H9 (cell line): ENCODE data around the gene RNF167. TPM values are rescaled to one million over a fixed set of nuclear protein-coding genes. Genes with fewer than 3 reads are reported as not detected.

ENCODE experiments used
- DNase-seq: peaks from one replicate; pipeline ENCODE4 v3.0.0-alpha.2; 2017
- H2AFZ ChIP-seq: one replicate; pipeline ENCODE4 v1.6.1; 2013; ENCODE audit warnings: mild to moderate bottlenecking, low read length, control low read depth, moderate library complexity
- H2AK5ac ChIP-seq: 2 replicates; pipeline ENCODE4 v1.6.1; 2013; ENCODE audit warnings: low read length, control low read depth, mixed read lengths; ENCODE audit not compliant: insufficient read length
- H2BK120ac ChIP-seq: one replicate; pipeline ENCODE4 v1.6.1; 2013; ENCODE audit warnings: low read depth, mild to moderate bottlenecking, low read length, control low read depth, inconsistent platforms; ENCODE audit not compliant: poor library complexity, severe bottlenecking
- H2BK12ac ChIP-seq: 2 replicates; pipeline ENCODE4 v1.6.1; 2013; ENCODE audit warnings: low read length, control low read depth, mixed read lengths, low read depth; ENCODE audit not compliant: insufficient read length
- H2BK15ac ChIP-seq: 2 replicates; pipeline ENCODE4 v1.6.1; 2013; ENCODE audit warnings: low read depth, low read length, control low read depth
- H2BK20ac ChIP-seq: one replicate; pipeline ENCODE4 v1.6.1; 2013; ENCODE audit warnings: low read depth, mild to moderate bottlenecking, low read length, control low read depth, inconsistent platforms; ENCODE audit not compliant: poor library complexity, severe bottlenecking
- H2BK5ac ChIP-seq: 2 replicates; pipeline ENCODE4 v1.6.1; 2013; ENCODE audit warnings: low read length, control low read depth, mixed read lengths; ENCODE audit not compliant: insufficient read length
- H3K14ac ChIP-seq: 2 replicates; pipeline ENCODE4 v1.6.1; 2013; ENCODE audit warnings: low read length, control low read depth; ENCODE audit not compliant: insufficient read depth
- H3K18ac ChIP-seq: 2 replicates; pipeline ENCODE4 v1.6.1; 2013; ENCODE audit warnings: low read depth, mild to moderate bottlenecking, mixed read lengths, low read length, control low read depth; ENCODE audit not compliant: insufficient read length
- H3K23ac ChIP-seq: 2 replicates; pipeline ENCODE4 v1.6.1; 2013; ENCODE audit warnings: low read length, control low read depth, mixed read lengths, low read depth; ENCODE audit not compliant: insufficient read length
- H3K23me2 ChIP-seq: 2 replicates; pipeline ENCODE4 v1.6.1; 2013; ENCODE audit warnings: low read depth, mild to moderate bottlenecking, mixed read lengths, low read length, control low read depth; ENCODE audit not compliant: insufficient read length, poor library complexity, severe bottlenecking
- H3K27ac ChIP-seq: 2 replicates; pipeline ENCODE4 v1.5.1; 2013; ENCODE audit warnings: low read length, control low read depth, mixed read lengths, low read depth; ENCODE audit not compliant: insufficient read length
- H3K27me3 ChIP-seq: 2 replicates; pipeline ENCODE4 v1.6.1; 2013; ENCODE audit warnings: low read length, control low read depth, inconsistent platforms; ENCODE audit not compliant: insufficient read depth
- H3K4ac ChIP-seq: 2 replicates; pipeline ENCODE4 v1.6.1; 2013; ENCODE audit warnings: low read depth, mild to moderate bottlenecking, control low read depth, inconsistent platforms, low read length, moderate library complexity
- H3K4me1 ChIP-seq: 2 replicates; pipeline ENCODE4 v1.6.1; 2013; ENCODE audit warnings: low read length, control low read depth, inconsistent platforms; ENCODE audit not compliant: insufficient read depth
- H3K4me2 ChIP-seq: 2 replicates; pipeline ENCODE4 v1.6.1; 2013; ENCODE audit warnings: low read length, control low read depth, mixed read lengths; ENCODE audit not compliant: insufficient read length, insufficient read depth
- H3K56ac ChIP-seq: 2 replicates; pipeline ENCODE4 v1.6.1; 2013; ENCODE audit warnings: low read depth, mild to moderate bottlenecking, mixed read lengths, low read length, control low read depth; ENCODE audit not compliant: insufficient read length
- H3K79me1 ChIP-seq: 2 replicates; pipeline ENCODE4 v1.6.1; 2013; ENCODE audit warnings: low read depth, mild to moderate bottlenecking, moderate library complexity, low read length, control low read depth, inconsistent platforms; ENCODE audit not compliant: insufficient read depth, poor library complexity, severe bottlenecking
- H3K79me2 ChIP-seq: 2 replicates; pipeline ENCODE4 v1.6.1; 2013; ENCODE audit warnings: low read length, control low read depth, inconsistent platforms; ENCODE audit not compliant: insufficient read depth
- H3K9ac ChIP-seq: 2 replicates; pipeline ENCODE4 v1.6.1; 2013; ENCODE audit warnings: low read length, control low read depth, mixed read lengths; ENCODE audit not compliant: insufficient read length; ENCODE audit errors: extremely low read depth
- H3K9me3 ChIP-seq: one replicate; pipeline ENCODE4 v1.6.1; 2013; ENCODE audit warnings: low read depth, low read length, inconsistent platforms; ENCODE audit not compliant: control insufficient read depth
- H3T11ph ChIP-seq: one replicate; pipeline ENCODE4 v1.6.1; 2013; ENCODE audit warnings: mild to moderate bottlenecking, low read length, control low read depth, inconsistent platforms
- H4K20me1 ChIP-seq: one replicate; pipeline ENCODE4 v1.6.1; 2013; ENCODE audit not compliant: control insufficient read depth, insufficient read length, insufficient read depth
- H4K5ac ChIP-seq: 2 replicates; pipeline ENCODE4 v1.6.1; 2013; ENCODE audit warnings: low read depth, mild to moderate bottlenecking, mixed read lengths, low read length, control low read depth; ENCODE audit not compliant: insufficient read length
- H4K8ac ChIP-seq: replicated peaks from 2 replicates; pipeline ENCODE4 v1.6.1; 2013; ENCODE audit warnings: low read length, control low read depth, mixed read lengths, low read depth; ENCODE audit not compliant: insufficient read length
- H4K91ac ChIP-seq: 2 replicates; pipeline ENCODE4 v1.6.1; 2013; ENCODE audit warnings: low read depth, mild to moderate bottlenecking, moderate library complexity, mixed read lengths, low read length, control low read depth; ENCODE audit not compliant: insufficient read length
- H3K27ac Mint-ChIP-seq, 3 experiments: 2 replicates in 2 of 3; 3 replicates in 1 of 3; pipeline ENCODE4 v1.8.0; 2020 to 2021; ENCODE audit warnings: mixed read lengths in 3 of 3, mild to moderate bottlenecking in 1 of 3, moderate library complexity in 1 of 3
- H3K27me3 Mint-ChIP-seq: 2 replicates; pipeline ENCODE4 v1.8.0; 2021; ENCODE audit warnings: low read depth, mild to moderate bottlenecking, moderate library complexity, mixed read lengths
- H3K36me3 Mint-ChIP-seq, 3 experiments: 2 replicates in 2 of 3; 3 replicates in 1 of 3; pipeline ENCODE4 v1.8.0; 2020 to 2021; ENCODE audit warnings: low read depth in 3 of 3, mixed read lengths in 3 of 3; ENCODE audit not compliant: insufficient read depth in 1 of 3
- H3K4me1 Mint-ChIP-seq, 2 experiments: 2 replicates each; pipeline ENCODE4 v1.8.0; 2020; ENCODE audit warnings: mixed read lengths in 2 of 2
- H3K4me3 Mint-ChIP-seq, 2 experiments: 2 replicates in 1 of 2; 3 replicates in 1 of 2; pipeline ENCODE4 v1.8.0; 2020 to 2021; ENCODE audit warnings: mild to moderate bottlenecking in 2 of 2, mixed read lengths in 2 of 2, moderate library complexity in 1 of 2
- H3K9me3 Mint-ChIP-seq, 2 experiments: 2 replicates in 1 of 2; 3 replicates in 1 of 2; pipeline ENCODE4 v1.8.0; 2020; ENCODE audit warnings: mild to moderate bottlenecking in 2 of 2, mixed read lengths in 2 of 2, moderate library complexity in 1 of 2
- WGBS: extraction: QIAGEN DNeasy Blood & Tissue Kit; methylation state at CpG from one replicate; pipeline ENCODE4 v1.1.7; 2013; ENCODE audit warnings: missing lambda C conversion rate, low lambda C conversion rate, mixed read lengths; ENCODE audit not compliant: insufficient read length; ENCODE audit errors: extremely low coverage; 5-methylcytosine and 5-hydroxymethylcytosine counted together
- total RNA-seq: library from RNA; stranded (reverse); gene quantifications from 2 replicates; pipeline ENCODE4 v1.2.1, GENCODE V29; 2021
- TF ChIP-seq, protein P1 (sequence below): fragments of 200-600 bp; sonication (generic); conservative IDR thresholded peaks from 3 replicates; pipeline ENCODE4 v1.8.0; 2021; ENCODE audit warnings: antibody characterized with exemption, mild to moderate bottlenecking

The RNF167 gene
- total RNA-seq, 1 experiment from 2014 or later, result 134 TPM

DNA sequence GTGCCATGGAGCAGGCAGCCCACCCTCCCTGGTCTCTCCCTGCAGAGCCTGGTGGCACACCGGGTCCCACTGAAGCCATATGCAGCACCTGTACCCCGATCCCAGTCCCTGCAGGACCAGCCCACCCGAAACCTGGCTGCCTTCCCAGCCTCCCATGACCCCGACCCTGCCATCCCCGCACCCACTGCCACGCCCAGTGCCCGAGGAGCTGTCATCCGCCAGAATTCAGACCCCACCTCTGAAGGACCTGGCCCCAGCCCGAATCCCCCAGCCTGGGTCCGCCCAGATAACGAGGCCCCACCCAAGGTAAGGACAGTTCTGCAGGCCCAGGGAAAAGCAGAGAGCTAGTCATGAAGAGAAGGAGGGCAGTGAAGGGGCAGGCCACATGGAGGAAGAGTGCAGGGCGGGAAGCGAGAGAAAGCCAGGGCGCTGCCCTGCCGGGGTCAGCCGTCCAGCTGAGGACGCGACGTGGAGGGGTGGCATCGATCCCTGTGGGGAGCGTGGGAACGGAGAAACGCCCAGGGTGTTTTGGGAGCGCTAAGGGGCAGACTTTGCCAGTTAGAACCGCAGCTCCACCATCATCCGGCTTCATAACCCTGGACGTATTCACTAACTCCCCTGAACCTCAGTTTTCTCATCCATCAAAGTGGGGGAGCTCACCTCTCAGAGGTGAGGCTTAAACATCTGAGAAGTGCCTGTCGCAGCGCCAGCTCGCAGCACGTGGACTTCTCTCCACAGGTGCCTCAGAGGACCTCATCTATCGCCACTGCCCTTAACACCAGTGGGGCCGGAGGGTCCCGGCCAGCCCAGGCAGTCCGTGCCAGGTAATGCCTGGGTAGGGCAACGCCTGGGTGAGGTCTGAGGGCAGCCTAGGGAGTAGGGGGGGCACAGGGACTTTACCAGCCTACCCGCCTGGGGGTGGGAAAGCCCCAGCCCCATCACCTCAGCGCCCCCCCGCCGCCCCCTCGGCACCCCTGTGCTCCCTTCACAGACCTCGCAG is 48.4 kb upstream of the RNF167 start:
- Histone ChIP-seq H2AFZ (no peak overlapping the region), H4K8ac (no peak overlapping the region), H4K91ac (no peak overlapping the region), H3K79me2 (no peaks in the 10 kb centered on the region), H3K14ac (no peak overlapping the region), H2AK5ac (no peak overlapping the region), H3T11ph (no peak overlapping the region), H3K79me1 (no peaks in the 10 kb centered on the region), H3K9me3 (no peaks in the 10 kb centered on the region), H2BK5ac (no peak overlapping the region), H3K9ac (no peak overlapping the region), H3K27ac (no peak overlapping the region), H3K4me1 (no peaks in the 10 kb centered on the region), H3K18ac (no peak overlapping the region), H2BK120ac (no peak overlapping the region), H4K20me1 (no peaks in the 10 kb centered on the region), H3K23me2 (no peaks in the 10 kb centered on the region), H2BK20ac (no peak overlapping the region), H3K4me2 (no peak overlapping the region), H4K5ac (no peak overlapping the region), H2BK12ac (no peak overlapping the region), H2BK15ac (no peak overlapping the region), H3K56ac (no peak overlapping the region), H3K4ac (no peak overlapping the region), H3K23ac (no peak overlapping the region), H3K27me3 (no peaks in the 10 kb centered on the region)
- H3K9me3 Mint-ChIP-seq, result no peaks in the 10 kb centered on the region
- TF ChIP-seq, protein P1, sequence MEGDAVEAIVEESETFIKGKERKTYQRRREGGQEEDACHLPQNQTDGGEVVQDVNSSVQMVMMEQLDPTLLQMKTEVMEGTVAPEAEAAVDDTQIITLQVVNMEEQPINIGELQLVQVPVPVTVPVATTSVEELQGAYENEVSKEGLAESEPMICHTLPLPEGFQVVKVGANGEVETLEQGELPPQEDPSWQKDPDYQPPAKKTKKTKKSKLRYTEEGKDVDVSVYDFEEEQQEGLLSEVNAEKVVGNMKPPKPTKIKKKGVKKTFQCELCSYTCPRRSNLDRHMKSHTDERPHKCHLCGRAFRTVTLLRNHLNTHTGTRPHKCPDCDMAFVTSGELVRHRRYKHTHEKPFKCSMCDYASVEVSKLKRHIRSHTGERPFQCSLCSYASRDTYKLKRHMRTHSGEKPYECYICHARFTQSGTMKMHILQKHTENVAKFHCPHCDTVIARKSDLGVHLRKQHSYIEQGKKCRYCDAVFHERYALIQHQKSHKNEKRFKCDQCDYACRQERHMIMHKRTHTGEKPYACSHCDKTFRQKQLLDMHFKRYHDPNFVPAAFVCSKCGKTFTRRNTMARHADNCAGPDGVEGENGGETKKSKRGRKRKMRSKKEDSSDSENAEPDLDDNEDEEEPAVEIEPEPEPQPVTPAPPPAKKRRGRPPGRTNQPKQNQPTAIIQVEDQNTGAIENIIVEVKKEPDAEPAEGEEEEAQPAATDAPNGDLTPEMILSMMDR, result no peak
- H3K27me3 Mint-ChIP-seq, result no peaks in the 10 kb centered on the region
- peaks cover 0 to 12% of the 10 kb centered on the region in 2 experiments; a peak in 2 of 4 replicates for H3K4me1 Mint-ChIP-seq
- no peak for DNase-seq
- no peak overlapping the region for H3K27ac Mint-ChIP-seq
- no CpG with 5 or more reads among the region's 42 CpGs for WGBS
- no peak overlapping the region for H3K4me3 Mint-ChIP-seq
- peaks cover 13 to 64% (median 55%) of the 10 kb centered on the region in 3 experiments; a peak in 6 of 7 replicates for H3K36me3 Mint-ChIP-seq
